ENCODE data around the gene ECI2. TPM values are rescaled to one million over a fixed set of nuclear protein-coding genes. Genes with fewer than 3 reads are reported as not detected.

Gene ECI2
- total RNA-seq, 3 donors from 2014 or later = 60.6 to 66.9 (median 62.3) TPM

- Histone ChIP-seq H3K36me3 (no peaks in the 10 kb centered on the region), H3K9me3 (no peaks in the 10 kb centered on the region), H3K4me1 (peaks cover 0 to under 1% of the 10 kb centered on the region in 2 donors), H3K4me3 (no peak overlapping the region), H3K27ac (no peak overlapping the region), H3K27me3 (no peaks in the 10 kb centered on the region)
- intact Hi-C loops (cut with DNase I; ENCODE audit: low total_unique reads) = no loop called here
- TF ChIP-seq CTCF (IDR thresholded peaks at IDR 0.05) = no peak
- TF ChIP-seq POLR2AphosphoS5 (IDR thresholded peaks at IDR 0.05) = no peak
- TF ChIP-seq POLR2A (IDR thresholded peaks at IDR 0.05) = no peak
- DNase-seq (ENCODE audit: low spot score in 2 of 2) = no peak
Measured at GRCh38 chr6:4139272-4139671, 3.9 kb upstream of the ECI2 start.

- H3K27ac ChIP-seq = no peak overlapping the region
- peaks cover 0 to 5% of the 10 kb centered on the region in 2 donors for H3K4me1 ChIP-seq
- intact Hi-C loops (cut with DNase I; ENCODE audit: low total_unique reads) = no loop called here
- no peak for TF ChIP-seq POLR2A (IDR thresholded peaks at IDR 0.05)
- TF ChIP-seq POLR2AphosphoS5 (IDR thresholded peaks at IDR 0.05) = no peak
- TF ChIP-seq CTCF (IDR thresholded peaks at IDR 0.05) = no peak
- H3K27me3 ChIP-seq = no peaks in the 10 kb centered on the region
- no peak for DNase-seq (ENCODE audit: low spot score in 2 of 2)
- no peak overlapping the region for H3K4me3 ChIP-seq
- no peaks in the 10 kb centered on the region for H3K9me3 ChIP-seq
- H3K36me3 ChIP-seq = no peaks in the 10 kb centered on the region
Measured at GRCh38 chr6:4138186-4138585, 2.8 kb upstream of the ECI2 start.

GRCh38 chr6:4136354-4136831 lies 1.0 kb upstream of the ECI2 start:
- Histone ChIP-seq H3K9me3 (no peaks in the 10 kb centered on the region), H3K4me3 (peak overlapping the region; percentile 67 to 90 (median 83)), H3K27me3 (no peaks in the 10 kb centered on the region), H3K4me1 (peaks cover 0 to 5% of the 10 kb centered on the region in 2 donors), H3K27ac (peak overlapping the region; percentile 82 to 98), H3K36me3 (no peaks in the 10 kb centered on the region)
- DNase-seq (ENCODE audit: low spot score in 2 of 2) = no peak
- intact Hi-C loops (cut with DNase I; ENCODE audit: low total_unique reads) = no loop called here
- TF ChIP-seq CTCF (IDR thresholded peaks at IDR 0.05) = no peak
- TF ChIP-seq POLR2AphosphoS5 (IDR thresholded peaks at IDR 0.05) = no peak
- TF ChIP-seq POLR2A (IDR thresholded peaks at IDR 0.05) = no peak

GRCh38 chr6:4135665-4136353 lies 434 bp upstream of the ECI2 start:
- Histone ChIP-seq H3K27me3 (no peaks in the 10 kb centered on the region), H3K4me1 (peaks cover 0 to 5% of the 10 kb centered on the region in 2 donors), H3K9me3 (no peaks in the 10 kb centered on the region), H3K27ac (peak overlapping the region; percentile 82 to 98), H3K4me3 (peak overlapping the region; percentile 67 to 90 (median 83)), H3K36me3 (no peaks in the 10 kb centered on the region)
- intact Hi-C loops (cut with DNase I; ENCODE audit: low total_unique reads) = no loop called here
- DNase-seq (ENCODE audit: low spot score in 2 of 2) = peak; percentile 95
- TF ChIP-seq POLR2AphosphoS5 (IDR thresholded peaks at IDR 0.05) (peak in 2 of 3 donors; percentile 21 to 25), CTCF (IDR thresholded peaks at IDR 0.05) (no peak), POLR2A (IDR thresholded peaks at IDR 0.05) (no peak)

All from breast epithelium (tissue), 4 donors.